A549 treated with CpdA at 1 μM for 4 hours (cell line): ENCODE results near the gene OR5L1. TPM values are rescaled to one million over a fixed set of nuclear protein-coding genes. Genes with fewer than 3 reads are reported as not detected.

Experiments
- total RNA-seq: library from RNA; stranded (reverse); fragments of 200-300 nt; extraction: Qiagen RNA extraction; gene quantifications from 5 replicates; pipeline ENCODE4 v1.2.3, GENCODE V29; 2022; ENCODE audit warnings: low read depth

The OR5L1 gene
- not detected in 5 replicates for total RNA-seq

DNA sequence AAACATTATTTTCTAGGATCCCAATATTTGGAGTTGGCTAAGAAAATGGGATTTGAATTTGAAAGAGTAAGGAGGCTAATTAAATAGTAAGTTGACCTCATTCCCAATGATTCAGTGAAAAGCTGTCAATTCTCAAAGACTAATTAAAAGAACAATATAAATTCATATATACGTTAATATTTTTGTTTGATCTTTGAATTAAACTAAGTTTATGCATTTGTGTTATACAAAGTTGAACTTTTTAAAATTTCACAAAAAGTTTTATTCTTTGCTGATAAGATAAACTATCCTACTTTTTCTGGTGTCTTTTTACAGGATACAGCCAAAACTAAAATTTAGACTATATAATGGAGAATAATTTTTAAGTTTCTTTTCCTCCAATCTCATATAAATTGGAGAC is at the start of gene OR5L1:
OR5L1 (plus strand) TSS at position 301 of the 400 bp plus-strand sequence. CDS start 100 bp downstream, outside the sequence.

DNA sequence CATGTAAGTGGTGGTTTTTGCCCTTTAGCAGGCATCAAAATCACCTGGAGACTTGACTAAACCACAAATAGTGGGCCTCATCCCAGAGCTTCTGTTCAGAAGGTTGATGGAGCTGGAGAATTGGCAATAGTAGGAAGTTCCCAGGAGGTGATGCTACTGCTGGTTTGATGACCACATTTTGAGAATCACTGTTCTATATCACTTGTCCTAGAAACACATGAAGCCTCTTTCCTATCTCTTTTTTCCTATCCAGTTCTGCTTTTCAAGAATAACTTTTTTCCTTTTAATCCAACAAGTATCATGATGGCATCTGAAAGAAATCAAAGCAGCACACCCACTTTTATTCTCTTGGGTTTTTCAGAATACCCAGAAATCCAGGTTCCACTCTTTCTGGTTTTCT is 38.0 kb upstream of the OR5L1 start, which contains the start of gene OR5D13:
OR5D13 (plus strand) TSS at position 301 of the 400 bp plus-strand sequence; CDS start at position 301, 0 bp downstream.

DNA sequence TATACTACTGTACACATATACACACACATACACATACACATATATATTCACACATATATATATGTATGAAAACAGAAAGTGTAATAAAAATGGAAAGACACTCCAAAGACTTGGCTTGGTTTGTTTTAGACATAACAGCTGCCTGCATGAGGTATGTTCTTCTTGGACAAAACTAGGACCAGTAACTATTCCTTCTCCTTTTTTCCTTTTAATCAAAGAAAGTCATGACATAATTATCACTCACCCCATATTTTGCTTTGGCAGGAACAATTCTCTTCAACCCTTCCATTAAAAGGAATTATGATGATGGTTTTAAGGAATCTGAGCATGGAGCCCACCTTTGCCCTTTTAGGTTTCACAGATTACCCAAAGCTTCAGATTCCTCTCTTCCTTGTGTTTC is 15.9 kb upstream of the OR5L1 start, which contains the start of gene OR5D14:
OR5D14 (plus strand) TSS at position 301 of the 400 bp plus-strand sequence; CDS start at position 301, 0 bp downstream.

DNA sequence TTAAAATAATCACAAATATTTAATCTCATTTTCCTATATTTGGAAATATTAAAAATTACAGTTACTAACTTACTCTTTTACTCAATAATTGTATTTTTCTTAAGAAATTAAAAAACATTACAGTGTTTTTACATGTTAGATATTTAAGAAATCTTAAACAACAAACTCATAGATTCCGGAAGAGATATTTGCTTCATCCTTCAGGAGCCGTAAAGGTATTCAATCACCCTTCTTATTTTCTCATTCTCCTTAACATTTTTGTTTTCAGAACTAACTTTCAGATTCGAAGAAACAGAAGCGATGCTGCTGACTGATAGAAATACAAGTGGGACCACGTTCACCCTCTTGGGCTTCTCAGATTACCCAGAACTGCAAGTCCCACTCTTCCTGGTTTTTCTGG is 8.2 kb downstream of the OR5L1 start, which contains the start of gene OR5D18:
OR5D18 (plus strand) TSS at position 301 of the 400 bp plus-strand sequence; CDS start at position 301, 0 bp downstream.

DNA sequence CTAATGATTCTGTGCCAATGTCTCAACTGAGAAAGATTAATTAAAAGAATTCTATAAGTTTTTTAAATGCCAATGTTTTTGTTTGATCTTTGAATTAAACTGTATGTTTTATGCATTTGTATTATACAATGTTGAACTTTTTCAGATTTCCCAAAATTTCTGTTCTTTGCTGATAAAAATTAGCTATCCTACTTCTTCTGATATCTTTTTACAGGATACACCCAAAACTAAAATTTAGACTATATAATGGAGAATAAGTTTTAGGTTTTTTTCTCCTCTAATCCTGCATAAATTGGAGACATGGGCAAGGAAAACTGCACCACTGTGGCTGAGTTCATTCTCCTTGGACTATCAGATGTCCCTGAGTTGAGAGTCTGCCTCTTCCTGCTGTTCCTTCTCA is 15.8 kb downstream of the OR5L1 start, which contains the start of gene OR5L2:
OR5L2 (plus strand) TSS at position 301 of the 400 bp plus-strand sequence; CDS start at position 301, 0 bp downstream.

DNA sequence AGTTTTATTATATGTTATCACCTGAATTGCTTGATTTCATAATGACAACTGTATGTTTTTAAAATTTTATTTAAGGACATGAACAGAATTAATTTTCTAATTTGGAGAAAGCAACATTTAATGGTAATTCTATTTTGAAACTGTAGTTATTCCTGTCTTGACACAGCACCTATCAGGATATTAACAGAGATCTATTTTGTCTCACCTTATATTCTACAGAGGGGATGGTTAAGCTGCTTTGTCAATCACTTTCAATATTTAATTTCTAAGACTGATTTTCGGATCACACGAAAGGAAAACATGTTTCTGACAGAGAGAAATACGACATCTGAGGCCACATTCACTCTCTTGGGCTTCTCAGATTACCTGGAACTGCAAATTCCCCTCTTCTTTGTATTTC is 27.3 kb downstream of the OR5L1 start, which contains the start of gene OR5D16:
OR5D16 (plus strand) TSS at position 301 of the 400 bp plus-strand sequence; CDS start at position 301, 0 bp downstream.

Other genes starting within 250 kb of the OR5L1 start
- gene OR4C16, start 239.2 kb upstream of the OR5L1 start, total RNA-seq = not detected in 5 replicates
- gene OR4C11, start 203.7 kb upstream of the OR5L1 start, total RNA-seq = not detected in 5 replicates
- not detected in 5 replicates for gene OR4P4, start 176.3 kb upstream of the OR5L1 start, total RNA-seq
- gene OR4S2, start 163.0 kb upstream of the OR5L1 start, total RNA-seq = not detected in 5 replicates
- not detected in 5 replicates for gene OR4C6, start 149.2 kb upstream of the OR5L1 start, total RNA-seq
- gene OR5D13, start 37.9 kb upstream of the OR5L1 start, total RNA-seq = not detected in 5 replicates
- gene OR5D14, start 15.8 kb upstream of the OR5L1 start, total RNA-seq = not detected in 5 replicates
- gene OR5D18, start 8.3 kb downstream of the OR5L1 start, total RNA-seq = not detected in 5 replicates
- gene OR5L2, start 15.9 kb downstream of the OR5L1 start, total RNA-seq = not detected in 5 replicates
- not detected in 5 replicates for gene OR5D16, start 27.4 kb downstream of the OR5L1 start, total RNA-seq
- not detected in 5 replicates for gene TRIM51, start 71.9 kb downstream of the OR5L1 start, total RNA-seq
- not detected in 5 replicates for gene OR5W2, start 103.2 kb downstream of the OR5L1 start, total RNA-seq
- not detected in 5 replicates for gene OR5I1, start 125.0 kb downstream of the OR5L1 start, total RNA-seq
- not detected in 5 replicates for gene OR10AG1, start 158.6 kb downstream of the OR5L1 start, total RNA-seq
- not detected in 5 replicates for gene OR5F1, start 183.3 kb downstream of the OR5L1 start, total RNA-seq
- not detected in 5 replicates for gene OR5AS1, start 216.3 kb downstream of the OR5L1 start, total RNA-seq